NT2/D1 (cell line): ENCODE data around the gene NTRK2.

ENCODE experiments used
- DNase-seq: peaks from one replicate; pipeline ENCODE4 v3.0.0-alpha.2; 2011; ENCODE audit warnings: low read depth, low spot score
- H3K27me3 ChIP-seq: 2 replicates; pipeline ENCODE4 v1.6.0; 2011; ENCODE audit warnings: mild to moderate bottlenecking; ENCODE audit not compliant: insufficient read length, insufficient read depth
- H3K36me3 ChIP-seq: 2 replicates; pipeline ENCODE4 v1.6.1; 2011; ENCODE audit warnings: mild to moderate bottlenecking, low read length, mixed read lengths; ENCODE audit not compliant: insufficient read depth, insufficient read length
- H3K4me1 ChIP-seq: 2 replicates; pipeline ENCODE4 v1.5.1; 2011; ENCODE audit not compliant: insufficient read depth, insufficient read length
- H3K4me3 ChIP-seq: 2 replicates; pipeline ENCODE4 v1.5.1; 2011; ENCODE audit warnings: low read depth; ENCODE audit not compliant: insufficient read length
- H3K9ac ChIP-seq: 2 replicates; pipeline ENCODE4 v1.6.0; 2011; ENCODE audit warnings: low read depth; ENCODE audit not compliant: insufficient read length
- H3K9me3 ChIP-seq: 2 replicates; pipeline ENCODE4 v1.5.1; 2011; ENCODE audit warnings: mild to moderate bottlenecking, low read length; ENCODE audit not compliant: insufficient read depth
- SUZ12 ChIP-seq: IDR thresholded peaks from 2 replicates; pipeline ENCODE4 v1.6.1; 2011; ENCODE audit not compliant: insufficient read length, insufficient read depth; ENCODE audit errors: extremely low read depth
- YY1 ChIP-seq: IDR thresholded peaks from 2 replicates; pipeline ENCODE4 v1.6.1; 2011; ENCODE audit not compliant: insufficient read length, insufficient read depth
- ZNF274 ChIP-seq: IDR thresholded peaks from 2 replicates; pipeline ENCODE4 v1.6.1; 2011; ENCODE audit warnings: mild to moderate bottlenecking, low read depth, low read length

The NTRK2 gene

GRCh38 chr9:84874596-84874995 is 205.1 kb downstream of the NTRK2 start:
- Histone ChIP-seq H3K4me1 (no peaks in the 10 kb centered on the region), H3K9ac (no peak overlapping the region), H3K9me3 (no peaks in the 10 kb centered on the region), H3K36me3 (no peaks in the 10 kb centered on the region), H3K27me3 (no peaks in the 10 kb centered on the region), H3K4me3 (no peak overlapping the region)
- no peak for DNase-seq
- TF ChIP-seq SUZ12: no peak
- TF ChIP-seq YY1: no peak
- TF ChIP-seq ZNF274: no peak

GRCh38 chr9:84875193-84875592 is 205.7 kb downstream of the NTRK2 start:
- Histone ChIP-seq H3K36me3 (no peaks in the 10 kb centered on the region), H3K9ac (no peak overlapping the region), H3K27me3 (no peaks in the 10 kb centered on the region), H3K4me1 (no peaks in the 10 kb centered on the region), H3K4me3 (no peak overlapping the region), H3K9me3 (no peaks in the 10 kb centered on the region)
- TF ChIP-seq ZNF274 (no peak), SUZ12 (no peak), YY1 (no peak)
- DNase-seq: no peak

- H3K9me3 ChIP-seq: no peaks in the 10 kb centered on the region
- H3K27me3 ChIP-seq: no peaks in the 10 kb centered on the region
- no peak for DNase-seq
- H3K9ac ChIP-seq: no peak overlapping the region
- no peaks in the 10 kb centered on the region for H3K4me1 ChIP-seq
- no peak overlapping the region for H3K4me3 ChIP-seq
- TF ChIP-seq SUZ12: no peak
- no peak for TF ChIP-seq ZNF274
- TF ChIP-seq YY1: no peak
- no peaks in the 10 kb centered on the region for H3K36me3 ChIP-seq
Observed at GRCh38 chr9:84879631-84880030, 210.1 kb downstream of the NTRK2 start.

- DNase-seq: no peak
- H3K27me3 ChIP-seq: no peaks in the 10 kb centered on the region
- H3K9ac ChIP-seq: no peak overlapping the region
- TF ChIP-seq SUZ12: no peak
- TF ChIP-seq ZNF274: no peak
- TF ChIP-seq YY1: no peak
- no peaks in the 10 kb centered on the region for H3K9me3 ChIP-seq
- H3K4me1 ChIP-seq: no peaks in the 10 kb centered on the region
- H3K36me3 ChIP-seq: no peaks in the 10 kb centered on the region
- H3K4me3 ChIP-seq: no peak overlapping the region
Observed at GRCh38 chr9:84880835-84881234, 211.3 kb downstream of the NTRK2 start.

GRCh38 chr9:84886866-84887265 is 217.3 kb downstream of the NTRK2 start:
- no peak overlapping the region for H3K9ac ChIP-seq

GRCh38 chr9:84891924-84892323 is 222.4 kb downstream of the NTRK2 start:
- Histone ChIP-seq H3K4me3 (no peak overlapping the region), H3K9ac (no peak overlapping the region), H3K9me3 (no peaks in the 10 kb centered on the region), H3K4me1 (no peaks in the 10 kb centered on the region), H3K36me3 (no peaks in the 10 kb centered on the region), H3K27me3 (no peaks in the 10 kb centered on the region)
- TF ChIP-seq ZNF274: no peak
- TF ChIP-seq YY1: no peak
- no peak for TF ChIP-seq SUZ12
- no peak for DNase-seq

More at GRCh38 chr9:84886866-84887265, 217.3 kb downstream of the NTRK2 start:
- Histone ChIP-seq H3K27me3 (no peaks in the 10 kb centered on the region), H3K4me3 (no peak overlapping the region), H3K9me3 (no peaks in the 10 kb centered on the region), H3K4me1 (no peaks in the 10 kb centered on the region), H3K36me3 (no peaks in the 10 kb centered on the region)
- no peak for DNase-seq
- TF ChIP-seq ZNF274 (no peak), YY1 (no peak), SUZ12 (no peak)

GRCh38 chr9:84893419-84894128 is 224.0 kb downstream of the NTRK2 start:
- Histone ChIP-seq H3K36me3 (no peaks in the 10 kb centered on the region), H3K9me3 (no peaks in the 10 kb centered on the region), H3K9ac (no peak overlapping the region), H3K4me1 (no peaks in the 10 kb centered on the region), H3K27me3 (no peaks in the 10 kb centered on the region), H3K4me3 (no peak overlapping the region)
- TF ChIP-seq YY1 (no peak), ZNF274 (no peak), SUZ12 (no peak)
- no peak for DNase-seq

- no peaks in the 10 kb centered on the region for H3K36me3 ChIP-seq
- no peak for DNase-seq
- H3K4me3 ChIP-seq: no peak overlapping the region
- H3K4me1 ChIP-seq: no peaks in the 10 kb centered on the region
- no peaks in the 10 kb centered on the region for H3K9me3 ChIP-seq
- TF ChIP-seq SUZ12 (no peak), ZNF274 (no peak), YY1 (no peak)
- H3K27me3 ChIP-seq: no peaks in the 10 kb centered on the region
- H3K9ac ChIP-seq: no peak overlapping the region
Observed at GRCh38 chr9:84894859-84895258, 225.3 kb downstream of the NTRK2 start.
